ENCODE measurements around the gene CA7. TPM values are rescaled to one million over a fixed set of nuclear protein-coding genes. Genes with fewer than 3 reads are reported as not detected.
"Not testable (repeated sequence)": the region's sequence is repeated elsewhere in the genome, so short reads cannot be mapped to it uniquely, and the experiment has no call there.

The CA7 gene
- total and polyA plus RNA-seq, 4 donors: not detected

GRCh38 chr16:66895999-66896398 is 51.8 kb downstream of the CA7 start:
- Histone ChIP-seq H3K36me3 (ENCODE audit: control insufficient read depth in 4 of 4, insufficient read depth in 3 of 4, low read depth in 1 of 4, low read length in 3 of 4) (no peaks in the 10 kb centered on the region), H3K27me3 (ENCODE audit: control insufficient read depth in 4 of 4, insufficient read depth in 4 of 4, low read length in 3 of 4) (no peaks in the 10 kb centered on the region), H3K27ac (ENCODE audit: low read depth in 1 of 2, low read length in 2 of 2) (no peak overlapping the region), H3K4me1 (ENCODE audit: control insufficient read depth in 4 of 4, insufficient read depth in 4 of 4, low read length in 3 of 4) (peaks cover 11 to 27% (median 22%) of the 10 kb centered on the region in 4 donors), H3K9ac (ENCODE audit: low read depth in 1 of 2, low read length in 2 of 2) (no peak overlapping the region), H3K4me3 (ENCODE audit: low read depth in 1 of 3, low read length in 3 of 3) (no peak overlapping the region), H3K9me3 (ENCODE audit: control insufficient read depth in 4 of 4, low read length in 3 of 4) (no peaks in the 10 kb centered on the region)
- DNase-seq (ENCODE audit: low spot score): no peak
- TF ChIP-seq YY1 (IDR thresholded peaks at IDR 0.05) (no peak), ATF3 (IDR thresholded peaks at IDR 0.05) (no peak), CTCF (IDR thresholded peaks at IDR 0.05; ENCODE audit: low read depth, low read length, missing input control) (no peak), TAF1 (conservative IDR thresholded peaks at IDR 0.05) (no peak), SP1 (IDR thresholded peaks at IDR 0.05) (no peak), NR2F2 (IDR thresholded peaks at IDR 0.05) (no peak), GABPA (IDR thresholded peaks at IDR 0.05 in 1 of 2, conservative IDR thresholded peaks at IDR 0.05 in 1 of 2) (no peak), EGR1 (IDR thresholded peaks at IDR 0.05; ENCODE audit: low read depth in 2 of 2) (no peak), MAX (IDR thresholded peaks at IDR 0.05) (no peak), RAD21 (IDR thresholded peaks at IDR 0.05) (no peak), FOXA1 (IDR thresholded peaks at IDR 0.05) (no peak), ZBTB33 (IDR thresholded peaks at IDR 0.05) (no peak), JUND (IDR thresholded peaks at IDR 0.05) (no peak), REST (IDR thresholded peaks at IDR 0.05) (no peak), FOXA2 (IDR thresholded peaks at IDR 0.05) (no peak), RXRA (IDR thresholded peaks at IDR 0.05) (no peak), HNF4G (IDR thresholded peaks at IDR 0.05) (no peak), HNF4A (conservative IDR thresholded peaks at IDR 0.05) (no peak)
- WGBS: 98% methylated on average over 3 of the region's 3 CpGs

GRCh38 chr16:66896682-66897081 is 52.5 kb downstream of the CA7 start:
- H3K27ac ChIP-seq (ENCODE audit: low read depth in 1 of 2, low read length in 2 of 2); H3K4me3 ChIP-seq (ENCODE audit: low read depth in 1 of 3, low read length in 3 of 3); H3K9me3 ChIP-seq (ENCODE audit: control insufficient read depth in 4 of 4, low read length in 3 of 4); DNase-seq (ENCODE audit: low spot score); H3K9ac ChIP-seq (ENCODE audit: low read depth in 1 of 2, low read length in 2 of 2); H3K27me3 ChIP-seq (ENCODE audit: control insufficient read depth in 4 of 4, insufficient read depth in 4 of 4, low read length in 3 of 4); H3K36me3 ChIP-seq (ENCODE audit: control insufficient read depth in 4 of 4, insufficient read depth in 3 of 4, low read depth in 1 of 4, low read length in 3 of 4): not testable (repeated sequence)
- WGBS: 72% methylated on average over 5 of the region's 5 CpGs
- peaks cover 7 to 22% (median 17%) of the 10 kb centered on the region in 4 donors for H3K4me1 ChIP-seq (ENCODE audit: control insufficient read depth in 4 of 4, insufficient read depth in 4 of 4, low read length in 3 of 4)
